HCT116 (cell line): ENCODE results near the gene CALU. TPM values are rescaled to one million over a fixed set of nuclear protein-coding genes. Genes with fewer than 3 reads are reported as not detected.

ENCODE experiments used
- ATAC-seq: fragments of 200-7000 bp; cut with Tn5 transposase; 2 replicates; pipeline ENCODE4 v1.9.1; 2020; ENCODE audit warnings: mild to moderate bottlenecking, moderate library complexity
- BruUV-seq: library from RNA; stranded (reverse); fragments of 400-500 nt; replicated peaks from 2 replicates; lab custom pipeline; 2021; lab: Mats Ljungman, UMichigan
- CTCF ChIA-PET: fragments of 300-600 bp; sonication (Branson Sonifier 250); formaldehyde crosslinking; loops from one replicate; lab custom pipeline; 2021; ENCODE audit warnings: antibody characterized with exemption; lab: Charles Lee
- POLR2A ChIA-PET: fragments of 300-600, 350-600 bp; sonication (Branson Sonifier 250); formaldehyde crosslinking; loops from one replicate; lab custom pipeline; 2021; ENCODE audit warnings: antibody characterized with exemption; lab: Charles Lee
- RAD21 ChIA-PET, 2 experiments: fragments of 300-600 bp; sonication (Branson Sonifier 250); formaldehyde crosslinking; loops; one replicate each; lab custom pipeline; 2023; ENCODE audit warnings: low total read pairs in 2 of 2; ENCODE audit not compliant: uncharacterized antibody in 2 of 2, unreplicated experiment in 2 of 2, low non-redundant PET in 1 of 2; lab: Charles Lee
- DNase-seq: peaks from one replicate; pipeline ENCODE4 v3.0.0-alpha.2; 2010; ENCODE audit warnings: low read depth, low spot score
- H2AFZ ChIP-seq: fragments of 200-600 bp; shearing (Covaris generic), sonication (generic); 2 replicates; pipeline ENCODE4 v1.6.1; 2017; ENCODE audit warnings: low read depth, mixed run types, mixed read lengths, antibody characterized with exemption, low read length; ENCODE audit not compliant: poor library complexity, severe bottlenecking
- H3K27ac ChIP-seq: 2 replicates; pipeline ENCODE4 v1.5.1; 2012; ENCODE audit warnings: low read depth, low read length
- H3K27me3 ChIP-seq: fragments of 200-600 bp; sonication (generic); 2 replicates; pipeline ENCODE4 v1.6.1; 2016; ENCODE audit warnings: mixed run types, low read length, mixed read lengths; ENCODE audit not compliant: insufficient read depth
- H3K36me3 ChIP-seq, 2 experiments: fragments of 200-500 bp in 1 of 2; fragments of 200-600 bp in 1 of 2; sonication (Bioruptor generic) in 1 of 2; sonication (generic) in 1 of 2; 2 replicates each; pipeline versions ENCODE4 v1.5.1 to v1.6.1; 2014 to 2016; ENCODE audit warnings: low read length in 2 of 2, inconsistent platforms in 1 of 2, mixed read lengths in 1 of 2, mixed run types in 1 of 2; ENCODE audit not compliant: insufficient read depth in 2 of 2, control insufficient read depth in 1 of 2
- H3K4me1 ChIP-seq, 2 experiments: fragments of 200-600 bp in 1 of 2; sonication (generic) in 1 of 2; 2 replicates each; pipeline versions ENCODE4 v1.5.1 to v1.6.1; 2012 to 2017; ENCODE audit warnings: low read length in 2 of 2, inconsistent platforms in 1 of 2, mild to moderate bottlenecking in 1 of 2, mixed read lengths in 1 of 2, mixed run types in 1 of 2, moderate library complexity in 1 of 2; ENCODE audit not compliant: insufficient read depth in 2 of 2, control insufficient read depth in 1 of 2
- H3K4me2 ChIP-seq: fragments of 200-600 bp; sonication (generic); 2 replicates; pipeline ENCODE4 v1.6.1; 2017; ENCODE audit warnings: mixed run types, low read length, mixed read lengths
- H3K4me3 ChIP-seq, 2 experiments: fragments of 200-600 bp in 1 of 2; sonication (generic) in 1 of 2; replicated peaks in 1 of 2; 2 replicates each; pipeline ENCODE4 v1.5.1; 2011 to 2016; ENCODE audit warnings: low read length in 2 of 2, control low read depth in 1 of 2, low read depth in 1 of 2, mild to moderate bottlenecking in 1 of 2, mixed read lengths in 1 of 2, mixed run types in 1 of 2
- H3K79me2 ChIP-seq: fragments of 200-600 bp; sonication (generic); 2 replicates; pipeline ENCODE4 v1.6.1; 2017; ENCODE audit warnings: mild to moderate bottlenecking, mixed run types, low read length, moderate library complexity, mixed read lengths; ENCODE audit not compliant: insufficient read depth
- H3K9ac ChIP-seq: fragments of 200-600 bp; sonication (generic); 2 replicates; pipeline ENCODE4 v1.6.1; 2016; ENCODE audit warnings: low read length, mixed read lengths
- H3K9me2 ChIP-seq: fragments of 200-600 bp; sonication (generic), shearing (Covaris generic); 2 replicates; pipeline ENCODE4 v1.6.1; 2017; ENCODE audit warnings: mixed run types, mild to moderate bottlenecking, moderate library complexity; ENCODE audit not compliant: insufficient read depth
- H3K9me3 ChIP-seq, 2 experiments: fragments of 200-500 bp in 1 of 2; fragments of 200-600 bp in 1 of 2; sonication (Bioruptor generic) in 1 of 2; sonication (generic) in 1 of 2; 2 replicates each; pipeline ENCODE4 v1.6.1; 2014 to 2017; ENCODE audit warnings: low read length in 2 of 2, mixed read lengths in 2 of 2, inconsistent platforms in 1 of 2, low read depth in 1 of 2, mild to moderate bottlenecking in 1 of 2, mixed run types in 1 of 2, moderate library complexity in 1 of 2; ENCODE audit not compliant: control insufficient read depth in 1 of 2, insufficient read depth in 1 of 2
- H4K20me1 ChIP-seq: fragments of 200-600 bp; sonication (generic), shearing (Covaris generic); 2 replicates; pipeline ENCODE4 v1.6.1; 2017; ENCODE audit warnings: mixed run types, mild to moderate bottlenecking, moderate library complexity; ENCODE audit not compliant: insufficient read depth
- CTCF ChIP-seq, 3 experiments: fragments of 200-600 bp in 1 of 3; sonication (generic) in 1 of 3; IDR thresholded peaks in 2 of 3; conservative IDR thresholded peaks in 1 of 3; 2 replicates each; pipeline ENCODE4 v1.5.1; 2012 to 2017; ENCODE audit warnings: low read depth in 2 of 3, low read length in 2 of 3, antibody characterized with exemption in 1 of 3, borderline replicate concordance in 1 of 3, control low read depth in 1 of 3, mild to moderate bottlenecking in 1 of 3, mixed read lengths in 1 of 3, mixed run types in 1 of 3, moderate library complexity in 1 of 3; ENCODE audit not compliant: insufficient read depth in 1 of 3
- ELF1 ChIP-seq: IDR thresholded peaks from 2 replicates; pipeline ENCODE4 v1.6.1; 2012; ENCODE audit warnings: low read depth, borderline replicate concordance
- EZH2 ChIP-seq: fragments of 200-600 bp; sonication (generic); IDR thresholded peaks from 2 replicates; pipeline ENCODE4 v1.6.1; 2017; ENCODE audit warnings: antibody characterized with exemption, mixed run types
- EZH2phosphoT487 ChIP-seq: fragments of 200-600 bp; IDR thresholded peaks from 2 replicates; pipeline ENCODE4 v1.6.1; 2018; ENCODE audit warnings: antibody characterized with exemption, borderline replicate concordance
- FOSL1 ChIP-seq: IDR thresholded peaks from 2 replicates; pipeline ENCODE4 v1.6.1; 2012; ENCODE audit warnings: low read depth
- TCF7L2 ChIP-seq: IDR thresholded peaks from 2 replicates; pipeline ENCODE4 v1.7.0; 2011; ENCODE audit warnings: borderline replicate concordance, inconsistent platforms; ENCODE audit not compliant: insufficient read depth, insufficient read length; ENCODE audit errors: extremely low read depth
- YY1 ChIP-seq: IDR thresholded peaks from 2 replicates; pipeline ENCODE4 v1.6.1; 2011; ENCODE audit warnings: low read length, low read depth, moderate library complexity, mild to moderate bottlenecking; ENCODE audit not compliant: insufficient replicate concordance; ENCODE audit errors: extremely low read depth
- ZBTB33 ChIP-seq: IDR thresholded peaks from 2 replicates; pipeline ENCODE4 v1.6.1; 2011; ENCODE audit warnings: mild to moderate bottlenecking, low read length, moderate library complexity; ENCODE audit not compliant: insufficient replicate concordance; ENCODE audit errors: extremely low read depth
- intact Hi-C: fragments of 100-400 bp; cut with micrococcal nuclease; formaldehyde crosslinking; loops from 2 replicates; pipeline ENCODE4 v1.10.0; 2022
- total RNA-seq: library from RNA; stranded (reverse); gene quantifications from one replicate; pipeline ENCODE4 v1.2.1, GENCODE V29; 2021; ENCODE audit not compliant: unreplicated experiment

CALU gene
- total RNA-seq, 1 experiment from 2014 or later = 106 TPM

DNA sequence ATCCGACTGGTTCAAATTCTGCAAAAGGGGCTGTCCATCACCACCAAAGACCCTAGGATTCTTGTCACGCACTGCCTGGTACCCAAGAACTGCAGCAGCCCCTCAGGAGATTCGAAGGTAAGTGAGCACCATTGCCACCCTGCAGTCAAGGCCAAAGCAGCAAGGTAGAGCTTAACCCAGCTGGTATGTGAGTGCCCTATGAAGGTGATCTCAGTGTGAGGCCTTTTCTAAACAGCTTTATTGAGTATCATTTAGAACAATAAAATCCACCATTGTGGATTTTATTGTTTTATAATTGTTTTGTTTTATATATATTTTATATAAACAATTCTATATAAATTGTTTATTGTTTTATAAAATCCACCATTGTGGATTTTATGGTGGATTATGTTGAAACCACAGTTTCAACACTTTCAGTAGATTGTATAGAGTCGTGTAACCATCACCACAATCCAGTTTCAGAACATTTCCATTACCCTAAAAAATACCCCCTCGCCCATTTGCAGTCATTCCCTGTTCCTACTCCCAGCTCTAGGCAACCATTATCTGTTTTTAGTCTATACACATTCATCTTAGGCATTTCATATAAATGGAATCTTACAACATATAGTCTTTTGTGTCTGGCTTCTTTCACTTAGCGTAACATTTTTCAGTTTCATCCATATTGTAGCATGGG lies 20.1 kb upstream of the CALU start:
- no TSS peak for BruUV-seq
- ATAC-seq (no peak), DNase-seq (no peak)
- Histone ChIP-seq H3K9ac (no peak overlapping the region), H3K27me3 (no peaks in the 10 kb centered on the region), H3K27ac (no peak overlapping the region), H3K9me2 (no peaks in the 10 kb centered on the region), H4K20me1 (no peaks in the 10 kb centered on the region), H3K9me3 (no peaks in the 10 kb centered on the region), H3K79me2 (no peaks in the 10 kb centered on the region), H3K4me1 (no peaks in the 10 kb centered on the region), H3K4me2 (no peak overlapping the region), H2AFZ (no peak overlapping the region), H3K4me3 (no peak overlapping the region), H3K36me3 (no peaks in the 10 kb centered on the region)
- TF ChIP-seq YY1 (no peak), ZBTB33 (no peak), EZH2phosphoT487 (no peak), FOSL1 (no peak), CTCF (IDR thresholded peaks at IDR 0.05 in 2 of 3, conservative IDR thresholded peaks at IDR 0.05 in 1 of 3; ENCODE audit: borderline replicate concordance in 1 of 3, insufficient read depth in 1 of 3, low read depth in 2 of 3, low read length in 2 of 3) (no peak), ELF1 (no peak), EZH2 (no peak), TCF7L2 (no peak)
- ChIA-PET RAD21 (no interaction called here), CTCF (no interaction called here), POLR2A (no interaction called here)
- intact Hi-C loops = no loop called here
